IPS-18a (cell line): Measurements from ENCODE around the gene ETV2.

Source experiments
- H3K27ac ChIP-seq: one replicate; pipeline ENCODE4 v1.5.1; 2013; ENCODE audit warnings: low read length
- H3K27me3 ChIP-seq: one replicate; pipeline ENCODE4 v1.6.1; 2013; ENCODE audit warnings: mild to moderate bottlenecking, low read length; ENCODE audit not compliant: control insufficient read depth, insufficient read depth
- H3K36me3 ChIP-seq: one replicate; pipeline ENCODE4 v1.6.1; 2013; ENCODE audit warnings: low read depth, low read length; ENCODE audit not compliant: control insufficient read depth
- H3K4me1 ChIP-seq: one replicate; pipeline ENCODE4 v1.6.1; 2013; ENCODE audit warnings: low read depth, low read length; ENCODE audit not compliant: control insufficient read depth
- H3K4me3 ChIP-seq: one replicate; pipeline ENCODE4 v1.5.1; 2013; ENCODE audit warnings: low read length
- H3K9ac ChIP-seq: one replicate; pipeline ENCODE4 v1.6.1; 2013; ENCODE audit warnings: mild to moderate bottlenecking, low read length, moderate library complexity
- H3K9me3 ChIP-seq: one replicate; pipeline ENCODE4 v1.6.1; 2013; ENCODE audit warnings: low read depth, low read length; ENCODE audit not compliant: control insufficient read depth

The ETV2 gene

DNA sequence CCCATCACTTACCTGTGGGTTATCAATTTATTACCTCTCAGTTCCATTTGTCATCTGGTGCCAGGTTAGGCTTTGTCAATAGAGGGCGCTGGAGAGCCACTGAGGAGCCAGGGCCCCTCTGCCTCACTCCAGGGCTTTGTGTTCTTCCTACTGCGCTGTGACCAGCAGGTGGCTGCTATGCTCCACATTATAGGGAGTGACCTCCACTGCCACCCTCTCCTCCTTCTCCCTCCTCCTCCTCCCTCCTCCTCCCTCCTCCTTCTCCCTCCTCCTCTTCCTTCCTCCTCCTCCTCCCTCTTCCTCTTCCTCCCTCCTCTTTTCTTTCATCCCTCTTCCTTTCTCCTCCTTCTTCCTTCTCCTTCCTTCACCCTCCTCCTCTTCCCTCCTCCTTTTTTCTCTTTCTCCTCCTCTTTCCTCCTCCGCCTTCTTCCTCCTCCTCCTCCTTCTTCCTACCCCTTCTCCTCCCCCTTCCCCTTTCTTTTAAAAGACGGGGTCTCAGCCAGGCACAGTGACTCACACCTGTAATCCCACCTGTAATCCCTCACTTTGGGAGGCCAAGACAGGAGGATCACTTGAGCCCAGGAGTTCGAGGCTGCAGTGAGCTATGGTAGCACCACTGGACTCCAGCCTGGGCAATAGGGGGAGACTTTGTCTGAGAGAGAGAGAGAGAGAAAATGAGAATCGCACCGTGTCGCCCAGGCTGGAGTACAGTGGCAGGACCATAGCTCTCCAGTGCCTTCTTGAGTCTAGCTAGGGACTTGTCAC lies 52.5 kb downstream of the ETV2 start:
- H3K36me3 ChIP-seq, result no peaks in the 10 kb centered on the region
- H3K9me3 ChIP-seq, result no peaks in the 10 kb centered on the region
- H3K4me3 ChIP-seq, result no peak overlapping the region
- H3K27ac ChIP-seq, result no peak overlapping the region
- no peak overlapping the region for H3K9ac ChIP-seq
- H3K4me1 ChIP-seq, result peaks cover 3% of the 10 kb centered on the region
- H3K27me3 ChIP-seq, result no peaks in the 10 kb centered on the region
